AG09319 (cell line): ENCODE results near the gene KRT8.
"Not testable (repeated sequence)": the region's sequence is repeated elsewhere in the genome, so short reads cannot be mapped to it uniquely, and the experiment has no call there.

Experiments
- DNase-seq: peaks from one replicate; pipeline ENCODE4 v3.0.0-alpha.2; 2010; ENCODE audit warnings: low read depth; ENCODE audit errors: extremely low read depth
- CTCF ChIP-seq: IDR thresholded peaks from 2 replicates; pipeline ENCODE4 v1.5.1; 2011; ENCODE audit warnings: low read depth, mild to moderate bottlenecking, inconsistent platforms, low read length, moderate library complexity

The KRT8 gene

GRCh38 chr12:52860102-52860823, 44.6 kb downstream of the KRT8 start:
- DNase-seq, result no peak
- no peak for TF ChIP-seq CTCF

GRCh38 chr12:52857500-52857899, 47.4 kb downstream of the KRT8 start:
- TF ChIP-seq CTCF, result no peak
- DNase-seq, result no peak

- TF ChIP-seq CTCF, result no peak
- DNase-seq, result no peak
These were observed 48.1 kb downstream of the KRT8 start for GRCh38 chr12:52856787-52857186.

GRCh38 chr12:52856077-52856476, 48.8 kb downstream of the KRT8 start:
- not testable (repeated sequence) for DNase-seq

- DNase-seq, result no peak
- TF ChIP-seq CTCF, result no peak
These were observed 53.1 kb downstream of the KRT8 start for GRCh38 chr12:52851787-52852186.

GRCh38 chr12:52850681-52851080, 54.2 kb downstream of the KRT8 start:
- DNase-seq, result no peak
- no peak for TF ChIP-seq CTCF

GRCh38 chr12:52849511-52849910, 55.4 kb downstream of the KRT8 start:
- DNase-seq, result no peak
- no peak for TF ChIP-seq CTCF

- TF ChIP-seq CTCF, result no peak
- no peak for DNase-seq
These were observed 56.1 kb downstream of the KRT8 start, which contains the start of gene KRT78 for GRCh38 chr12:52848661-52849255. Gene KRT78, minus strand, starts transcription at chr12:52848994. Its CDS starts 64 bp downstream, at chr12:52848930.
